H9 (cell line): ENCODE results near the gene EPS15. TPM values are rescaled to one million over a fixed set of nuclear protein-coding genes. Genes with fewer than 3 reads are reported as not detected.

Source experiments
- DNase-seq: peaks from one replicate; pipeline ENCODE4 v3.0.0-alpha.2; 2017
- H2AFZ ChIP-seq: one replicate; pipeline ENCODE4 v1.6.1; 2013; ENCODE audit warnings: mild to moderate bottlenecking, low read length, control low read depth, moderate library complexity
- H2AK5ac ChIP-seq: 2 replicates; pipeline ENCODE4 v1.6.1; 2013; ENCODE audit warnings: low read length, control low read depth, mixed read lengths; ENCODE audit not compliant: insufficient read length
- H2BK120ac ChIP-seq: one replicate; pipeline ENCODE4 v1.6.1; 2013; ENCODE audit warnings: low read depth, mild to moderate bottlenecking, low read length, control low read depth, inconsistent platforms; ENCODE audit not compliant: poor library complexity, severe bottlenecking
- H2BK12ac ChIP-seq: 2 replicates; pipeline ENCODE4 v1.6.1; 2013; ENCODE audit warnings: low read length, control low read depth, mixed read lengths, low read depth; ENCODE audit not compliant: insufficient read length
- H2BK15ac ChIP-seq: 2 replicates; pipeline ENCODE4 v1.6.1; 2013; ENCODE audit warnings: low read depth, low read length, control low read depth
- H2BK20ac ChIP-seq: one replicate; pipeline ENCODE4 v1.6.1; 2013; ENCODE audit warnings: low read depth, mild to moderate bottlenecking, low read length, control low read depth, inconsistent platforms; ENCODE audit not compliant: poor library complexity, severe bottlenecking
- H2BK5ac ChIP-seq: 2 replicates; pipeline ENCODE4 v1.6.1; 2013; ENCODE audit warnings: low read length, control low read depth, mixed read lengths; ENCODE audit not compliant: insufficient read length
- H3K14ac ChIP-seq: 2 replicates; pipeline ENCODE4 v1.6.1; 2013; ENCODE audit warnings: low read length, control low read depth; ENCODE audit not compliant: insufficient read depth
- H3K18ac ChIP-seq: 2 replicates; pipeline ENCODE4 v1.6.1; 2013; ENCODE audit warnings: low read depth, mild to moderate bottlenecking, mixed read lengths, low read length, control low read depth; ENCODE audit not compliant: insufficient read length
- H3K23ac ChIP-seq: 2 replicates; pipeline ENCODE4 v1.6.1; 2013; ENCODE audit warnings: low read length, control low read depth, mixed read lengths, low read depth; ENCODE audit not compliant: insufficient read length
- H3K23me2 ChIP-seq: 2 replicates; pipeline ENCODE4 v1.6.1; 2013; ENCODE audit warnings: low read depth, mild to moderate bottlenecking, mixed read lengths, low read length, control low read depth; ENCODE audit not compliant: insufficient read length, poor library complexity, severe bottlenecking
- H3K27ac ChIP-seq: 2 replicates; pipeline ENCODE4 v1.5.1; 2013; ENCODE audit warnings: low read length, control low read depth, mixed read lengths, low read depth; ENCODE audit not compliant: insufficient read length
- H3K27me3 ChIP-seq: 2 replicates; pipeline ENCODE4 v1.6.1; 2013; ENCODE audit warnings: low read length, control low read depth, inconsistent platforms; ENCODE audit not compliant: insufficient read depth
- H3K4ac ChIP-seq: 2 replicates; pipeline ENCODE4 v1.6.1; 2013; ENCODE audit warnings: low read depth, mild to moderate bottlenecking, control low read depth, inconsistent platforms, low read length, moderate library complexity
- H3K4me1 ChIP-seq: 2 replicates; pipeline ENCODE4 v1.6.1; 2013; ENCODE audit warnings: low read length, control low read depth, inconsistent platforms; ENCODE audit not compliant: insufficient read depth
- H3K4me2 ChIP-seq: 2 replicates; pipeline ENCODE4 v1.6.1; 2013; ENCODE audit warnings: low read length, control low read depth, mixed read lengths; ENCODE audit not compliant: insufficient read length, insufficient read depth
- H3K56ac ChIP-seq: 2 replicates; pipeline ENCODE4 v1.6.1; 2013; ENCODE audit warnings: low read depth, mild to moderate bottlenecking, mixed read lengths, low read length, control low read depth; ENCODE audit not compliant: insufficient read length
- H3K79me1 ChIP-seq: 2 replicates; pipeline ENCODE4 v1.6.1; 2013; ENCODE audit warnings: low read depth, mild to moderate bottlenecking, moderate library complexity, low read length, control low read depth, inconsistent platforms; ENCODE audit not compliant: insufficient read depth, poor library complexity, severe bottlenecking
- H3K79me2 ChIP-seq: 2 replicates; pipeline ENCODE4 v1.6.1; 2013; ENCODE audit warnings: low read length, control low read depth, inconsistent platforms; ENCODE audit not compliant: insufficient read depth
- H3K9ac ChIP-seq: 2 replicates; pipeline ENCODE4 v1.6.1; 2013; ENCODE audit warnings: low read length, control low read depth, mixed read lengths; ENCODE audit not compliant: insufficient read length; ENCODE audit errors: extremely low read depth
- H3K9me3 ChIP-seq: one replicate; pipeline ENCODE4 v1.6.1; 2013; ENCODE audit warnings: low read depth, low read length, inconsistent platforms; ENCODE audit not compliant: control insufficient read depth
- H3T11ph ChIP-seq: one replicate; pipeline ENCODE4 v1.6.1; 2013; ENCODE audit warnings: mild to moderate bottlenecking, low read length, control low read depth, inconsistent platforms
- H4K20me1 ChIP-seq: one replicate; pipeline ENCODE4 v1.6.1; 2013; ENCODE audit not compliant: control insufficient read depth, insufficient read length, insufficient read depth
- H4K5ac ChIP-seq: 2 replicates; pipeline ENCODE4 v1.6.1; 2013; ENCODE audit warnings: low read depth, mild to moderate bottlenecking, mixed read lengths, low read length, control low read depth; ENCODE audit not compliant: insufficient read length
- H4K8ac ChIP-seq: replicated peaks from 2 replicates; pipeline ENCODE4 v1.6.1; 2013; ENCODE audit warnings: low read length, control low read depth, mixed read lengths, low read depth; ENCODE audit not compliant: insufficient read length
- H4K91ac ChIP-seq: 2 replicates; pipeline ENCODE4 v1.6.1; 2013; ENCODE audit warnings: low read depth, mild to moderate bottlenecking, moderate library complexity, mixed read lengths, low read length, control low read depth; ENCODE audit not compliant: insufficient read length
- H3K27ac Mint-ChIP-seq, 3 experiments: 2 replicates in 2 of 3; 3 replicates in 1 of 3; pipeline ENCODE4 v1.8.0; 2020 to 2021; ENCODE audit warnings: mixed read lengths in 3 of 3, mild to moderate bottlenecking in 1 of 3, moderate library complexity in 1 of 3
- H3K27me3 Mint-ChIP-seq: 2 replicates; pipeline ENCODE4 v1.8.0; 2021; ENCODE audit warnings: low read depth, mild to moderate bottlenecking, moderate library complexity, mixed read lengths
- H3K36me3 Mint-ChIP-seq, 3 experiments: 2 replicates in 2 of 3; 3 replicates in 1 of 3; pipeline ENCODE4 v1.8.0; 2020 to 2021; ENCODE audit warnings: low read depth in 3 of 3, mixed read lengths in 3 of 3; ENCODE audit not compliant: insufficient read depth in 1 of 3
- H3K4me1 Mint-ChIP-seq, 2 experiments: 2 replicates each; pipeline ENCODE4 v1.8.0; 2020; ENCODE audit warnings: mixed read lengths in 2 of 2
- H3K4me3 Mint-ChIP-seq, 2 experiments: 2 replicates in 1 of 2; 3 replicates in 1 of 2; pipeline ENCODE4 v1.8.0; 2020 to 2021; ENCODE audit warnings: mild to moderate bottlenecking in 2 of 2, mixed read lengths in 2 of 2, moderate library complexity in 1 of 2
- H3K9me3 Mint-ChIP-seq, 2 experiments: 2 replicates in 1 of 2; 3 replicates in 1 of 2; pipeline ENCODE4 v1.8.0; 2020; ENCODE audit warnings: mild to moderate bottlenecking in 2 of 2, mixed read lengths in 2 of 2, moderate library complexity in 1 of 2
- WGBS: extraction: QIAGEN DNeasy Blood & Tissue Kit; methylation state at CpG from one replicate; pipeline ENCODE4 v1.1.7; 2013; ENCODE audit warnings: missing lambda C conversion rate, low lambda C conversion rate, mixed read lengths; ENCODE audit not compliant: insufficient read length; ENCODE audit errors: extremely low coverage; 5-methylcytosine and 5-hydroxymethylcytosine counted together
- total RNA-seq: library from RNA; stranded (reverse); gene quantifications from 2 replicates; pipeline ENCODE4 v1.2.1, GENCODE V29; 2021
- TF ChIP-seq, protein P1 (sequence below): fragments of 200-600 bp; sonication (generic); conservative IDR thresholded peaks from 3 replicates; pipeline ENCODE4 v1.8.0; 2021; ENCODE audit warnings: antibody characterized with exemption, mild to moderate bottlenecking

EPS15 gene
- total RNA-seq, 1 experiment from 2014 or later = 44.1 TPM

DNA sequence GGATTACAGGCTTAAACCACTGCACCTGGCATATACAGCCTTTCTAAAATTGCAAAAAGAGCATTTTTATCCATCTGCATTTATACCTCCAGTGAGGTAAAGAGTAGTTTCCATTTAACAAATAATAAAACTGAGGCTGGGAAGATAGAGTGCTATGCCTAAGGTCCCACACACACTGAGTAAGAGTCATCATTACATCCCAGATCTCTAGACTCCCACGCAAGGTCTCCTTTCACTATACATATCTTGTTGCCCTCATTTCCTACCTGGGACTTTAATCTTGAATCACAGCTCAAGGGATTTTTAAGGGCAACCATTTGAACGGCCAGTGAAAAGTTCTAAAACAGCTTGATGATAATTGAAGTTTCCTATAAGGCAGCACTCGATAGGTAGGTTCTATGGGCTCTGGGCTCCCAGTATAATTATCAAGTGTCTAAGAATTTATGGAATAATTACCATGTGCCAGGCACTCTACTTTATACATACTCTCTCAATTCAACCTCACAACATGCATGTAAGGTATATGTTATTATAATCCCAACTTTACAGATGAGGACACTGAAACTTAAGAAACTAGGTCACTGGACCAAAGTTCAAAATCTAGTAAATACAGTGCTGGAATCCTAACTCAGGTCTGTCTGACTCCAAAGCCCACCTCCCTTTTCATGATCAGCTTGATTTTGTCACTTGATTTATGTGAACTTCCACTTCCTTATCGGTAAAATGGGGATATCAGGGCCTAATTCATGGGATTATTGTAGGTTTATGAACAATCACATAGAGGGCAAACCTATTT, 23.3 kb upstream of the EPS15 start:
- H3K18ac ChIP-seq = no peak overlapping the region
- H2BK12ac ChIP-seq = no peak overlapping the region
- no peak overlapping the region for H4K8ac ChIP-seq
- no peaks in the 10 kb centered on the region for H3K23me2 ChIP-seq
- no peak overlapping the region for H2BK20ac ChIP-seq
- no peaks in the 10 kb centered on the region for H4K20me1 ChIP-seq
- no peaks in the 10 kb centered on the region for H3K79me2 ChIP-seq
- no peaks in the 10 kb centered on the region for H3K9me3 ChIP-seq
- no peak overlapping the region for H2AFZ ChIP-seq
- no peak overlapping the region for H3K56ac ChIP-seq
- H3K79me1 ChIP-seq = no peaks in the 10 kb centered on the region
- no peaks in the 10 kb centered on the region for H3K27me3 Mint-ChIP-seq
- H3K27ac ChIP-seq = no peak overlapping the region
- no peaks in the 10 kb centered on the region for H3K36me3 Mint-ChIP-seq
- no peaks in the 10 kb centered on the region for H3K4me1 ChIP-seq
- H3K14ac ChIP-seq = no peak overlapping the region
- no peak overlapping the region for H2AK5ac ChIP-seq
- no peak overlapping the region for H3K9ac ChIP-seq
- no peak overlapping the region for H4K91ac ChIP-seq
- H4K5ac ChIP-seq = no peak overlapping the region
- peaks cover 4 to 6% of the 10 kb centered on the region in 2 experiments; a peak in 3 of 4 replicates for H3K4me1 Mint-ChIP-seq
- no peak overlapping the region for H3T11ph ChIP-seq
- no peak overlapping the region; the same call in 1 of the 2 replicates for H3K4ac ChIP-seq
- no peak overlapping the region for H3K27ac Mint-ChIP-seq
- no peaks in the 10 kb centered on the region for H3K27me3 ChIP-seq
- peaks cover 2 to 3% of the 10 kb centered on the region in 2 experiments; a peak in 3 of 5 replicates for H3K9me3 Mint-ChIP-seq
- H3K4me3 Mint-ChIP-seq = no peak overlapping the region
- no peak overlapping the region for H2BK15ac ChIP-seq
- no peak overlapping the region for H3K23ac ChIP-seq
- DNase-seq = no peak
- no CpG with 5 or more reads among the region's 4 CpGs for WGBS
- TF ChIP-seq, protein P1, sequence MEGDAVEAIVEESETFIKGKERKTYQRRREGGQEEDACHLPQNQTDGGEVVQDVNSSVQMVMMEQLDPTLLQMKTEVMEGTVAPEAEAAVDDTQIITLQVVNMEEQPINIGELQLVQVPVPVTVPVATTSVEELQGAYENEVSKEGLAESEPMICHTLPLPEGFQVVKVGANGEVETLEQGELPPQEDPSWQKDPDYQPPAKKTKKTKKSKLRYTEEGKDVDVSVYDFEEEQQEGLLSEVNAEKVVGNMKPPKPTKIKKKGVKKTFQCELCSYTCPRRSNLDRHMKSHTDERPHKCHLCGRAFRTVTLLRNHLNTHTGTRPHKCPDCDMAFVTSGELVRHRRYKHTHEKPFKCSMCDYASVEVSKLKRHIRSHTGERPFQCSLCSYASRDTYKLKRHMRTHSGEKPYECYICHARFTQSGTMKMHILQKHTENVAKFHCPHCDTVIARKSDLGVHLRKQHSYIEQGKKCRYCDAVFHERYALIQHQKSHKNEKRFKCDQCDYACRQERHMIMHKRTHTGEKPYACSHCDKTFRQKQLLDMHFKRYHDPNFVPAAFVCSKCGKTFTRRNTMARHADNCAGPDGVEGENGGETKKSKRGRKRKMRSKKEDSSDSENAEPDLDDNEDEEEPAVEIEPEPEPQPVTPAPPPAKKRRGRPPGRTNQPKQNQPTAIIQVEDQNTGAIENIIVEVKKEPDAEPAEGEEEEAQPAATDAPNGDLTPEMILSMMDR = no peak
- H2BK120ac ChIP-seq = no peak overlapping the region
- H2BK5ac ChIP-seq = no peak overlapping the region
- no peak overlapping the region for H3K4me2 ChIP-seq
